GM08714 (cell line): ENCODE data around the gene HPS1.

Experiments
- H3K4me3 ChIP-seq: fragments of 200-500 bp; sonication (Bioruptor generic); 2 replicates; pipeline ENCODE4 v1.5.1; 2014; ENCODE audit warnings: mild to moderate bottlenecking, low read length, inconsistent platforms
- ZNF274 ChIP-seq: IDR thresholded peaks from 2 replicates; pipeline ENCODE4 v1.6.1; 2012; ENCODE audit warnings: mild to moderate bottlenecking, low read depth, low read length

Gene HPS1

DNA sequence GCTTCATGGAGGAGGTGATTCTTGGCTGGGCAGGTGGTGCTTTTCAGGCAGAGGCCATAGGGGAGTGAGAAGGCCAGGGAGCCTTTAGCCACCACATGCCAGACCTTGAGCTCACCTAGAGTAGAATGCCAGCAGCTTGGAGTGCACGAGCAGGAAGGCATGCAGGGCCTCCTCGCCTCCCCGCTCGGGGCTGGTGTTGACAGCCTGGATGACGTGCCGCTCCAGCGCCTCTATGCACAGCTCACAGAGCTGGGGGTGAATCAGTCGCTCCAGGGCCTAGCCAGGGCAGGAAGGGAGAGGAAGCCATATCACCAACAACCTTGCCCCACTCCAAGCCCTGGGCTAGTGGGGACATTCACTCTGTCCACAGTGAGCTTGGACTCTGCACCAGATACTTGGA lies 15.7 kb downstream of the HPS1 start:
- H3K4me3 ChIP-seq, result no peak overlapping the region
- no peak for TF ChIP-seq ZNF274

DNA sequence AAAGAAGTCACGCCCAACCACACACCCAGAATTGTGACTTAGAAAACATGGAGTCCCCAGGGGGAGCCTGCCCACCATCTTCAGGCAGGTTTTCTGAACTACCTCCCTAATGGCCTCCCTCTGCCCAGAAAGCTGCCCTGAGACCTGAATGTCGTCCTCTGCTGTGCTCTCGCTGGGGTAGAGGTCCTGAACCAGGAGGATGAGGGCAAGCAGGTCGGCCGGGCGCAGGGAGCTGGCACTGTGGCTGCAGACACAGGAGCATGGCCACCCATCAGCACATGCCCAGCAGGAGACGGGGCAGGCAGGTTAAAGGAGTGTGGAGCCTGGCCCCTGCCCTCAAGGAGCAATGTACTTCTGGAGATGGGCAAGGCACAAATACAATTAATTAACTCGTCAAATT lies 16.3 kb downstream of the HPS1 start:
- no peak overlapping the region for H3K4me3 ChIP-seq
- no peak for TF ChIP-seq ZNF274

DNA sequence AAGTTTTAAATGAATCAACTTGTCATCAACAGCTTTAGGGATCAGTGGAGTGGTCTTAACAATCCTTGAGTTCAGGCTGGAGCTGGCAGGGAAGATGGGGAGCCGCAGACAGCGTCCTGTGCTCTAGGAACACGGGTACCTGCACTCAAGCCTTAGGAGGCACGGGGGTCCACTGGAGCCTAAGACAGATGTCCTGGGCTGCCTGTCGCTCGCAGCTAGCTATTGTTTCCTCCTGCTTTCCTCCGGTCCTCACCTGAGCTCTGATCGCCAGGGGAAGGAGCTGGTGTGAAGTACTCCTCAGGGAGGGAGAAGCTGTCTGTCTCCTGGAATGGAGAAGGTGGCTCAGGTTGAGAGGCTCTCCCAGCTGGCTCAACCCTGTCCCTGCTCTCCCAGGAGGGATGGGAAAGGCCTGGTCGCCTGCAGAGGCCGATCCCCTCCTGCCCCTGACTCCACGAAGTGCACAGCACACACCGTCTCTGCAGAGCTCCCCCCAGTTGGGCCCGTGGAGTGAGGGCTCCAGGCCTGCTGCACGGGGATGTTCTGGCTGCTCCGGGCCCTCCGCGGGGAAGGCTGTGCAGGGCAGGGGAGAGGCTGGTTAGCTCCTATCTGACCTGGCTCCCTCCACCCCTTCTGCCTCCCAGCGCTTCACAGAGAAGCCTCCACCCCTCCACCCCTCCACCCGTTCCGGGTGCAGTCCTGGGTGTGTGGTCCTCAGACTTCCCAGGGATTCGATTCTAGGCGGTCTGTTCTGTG lies 17.2 kb downstream of the HPS1 start:
- H3K4me3 ChIP-seq, result no peak overlapping the region
- TF ChIP-seq ZNF274, result no peak

DNA sequence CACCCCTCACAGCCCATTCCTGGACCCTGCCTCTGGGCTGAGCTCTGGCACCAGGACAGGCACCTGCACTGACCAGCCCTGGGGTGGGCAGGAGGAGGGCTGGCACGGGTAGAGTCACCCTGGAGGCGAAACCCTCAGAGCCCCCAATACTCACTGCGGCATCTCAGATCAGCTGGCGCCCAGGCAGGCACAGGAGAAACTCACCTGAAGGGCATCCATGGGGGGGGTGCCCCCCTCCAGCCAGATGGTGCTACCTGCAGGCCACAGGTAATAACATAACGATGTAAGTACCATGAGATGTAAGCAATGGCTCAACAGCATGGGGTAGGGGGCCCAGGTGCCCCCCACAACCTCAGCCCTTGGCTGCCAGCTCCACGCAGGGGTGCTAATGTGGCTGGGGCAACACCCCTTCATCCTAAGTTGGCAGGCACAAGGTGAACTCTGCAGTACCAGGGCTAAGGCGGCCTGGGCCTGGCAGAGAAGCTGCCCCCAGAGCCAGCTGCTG lies 19.7 kb downstream of the HPS1 start:
- no peak overlapping the region for H3K4me3 ChIP-seq
- TF ChIP-seq ZNF274, result no peak

DNA sequence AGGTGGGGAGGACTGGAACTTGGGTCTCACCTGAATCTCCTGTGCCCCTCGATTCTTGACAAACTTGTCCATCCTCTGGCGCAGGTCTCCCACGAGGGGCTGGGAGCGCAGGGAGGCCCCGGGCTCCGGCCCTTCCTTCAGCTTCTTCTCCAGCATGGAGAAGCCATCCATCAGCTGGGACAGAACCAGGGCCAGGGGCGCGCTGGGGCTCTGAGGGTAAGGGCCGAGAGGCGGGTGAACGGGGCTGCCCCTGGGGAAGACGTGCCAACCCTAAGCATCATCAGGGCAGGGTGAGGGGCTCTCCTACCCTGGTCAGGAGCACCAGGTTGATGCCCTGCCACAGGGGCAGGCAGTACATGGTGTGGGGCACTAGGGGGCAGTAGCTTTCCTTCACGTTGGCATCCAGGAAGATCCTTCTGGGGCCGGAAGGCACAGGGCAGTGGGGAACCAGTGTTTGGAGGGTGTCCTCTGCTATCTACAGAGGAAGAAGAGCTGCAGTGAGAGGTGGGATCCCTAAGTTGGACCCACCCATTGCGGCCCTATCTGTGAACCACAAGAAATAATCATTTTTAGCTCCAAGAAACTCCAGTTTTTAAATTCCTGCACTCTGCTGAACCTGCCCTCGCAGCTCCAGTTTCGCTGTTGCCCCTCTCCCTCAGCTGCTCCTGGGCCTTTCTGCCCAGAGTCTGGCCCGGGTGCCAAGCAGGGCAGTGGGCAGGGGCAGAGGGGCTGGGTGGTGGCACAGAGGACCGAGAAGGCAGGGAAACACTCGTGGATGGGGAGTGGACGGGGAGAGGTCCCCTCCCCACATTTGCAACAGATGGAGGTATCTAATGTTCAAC lies 21.0 kb downstream of the HPS1 start:
- no peak for TF ChIP-seq ZNF274
- no peak overlapping the region for H3K4me3 ChIP-seq

DNA sequence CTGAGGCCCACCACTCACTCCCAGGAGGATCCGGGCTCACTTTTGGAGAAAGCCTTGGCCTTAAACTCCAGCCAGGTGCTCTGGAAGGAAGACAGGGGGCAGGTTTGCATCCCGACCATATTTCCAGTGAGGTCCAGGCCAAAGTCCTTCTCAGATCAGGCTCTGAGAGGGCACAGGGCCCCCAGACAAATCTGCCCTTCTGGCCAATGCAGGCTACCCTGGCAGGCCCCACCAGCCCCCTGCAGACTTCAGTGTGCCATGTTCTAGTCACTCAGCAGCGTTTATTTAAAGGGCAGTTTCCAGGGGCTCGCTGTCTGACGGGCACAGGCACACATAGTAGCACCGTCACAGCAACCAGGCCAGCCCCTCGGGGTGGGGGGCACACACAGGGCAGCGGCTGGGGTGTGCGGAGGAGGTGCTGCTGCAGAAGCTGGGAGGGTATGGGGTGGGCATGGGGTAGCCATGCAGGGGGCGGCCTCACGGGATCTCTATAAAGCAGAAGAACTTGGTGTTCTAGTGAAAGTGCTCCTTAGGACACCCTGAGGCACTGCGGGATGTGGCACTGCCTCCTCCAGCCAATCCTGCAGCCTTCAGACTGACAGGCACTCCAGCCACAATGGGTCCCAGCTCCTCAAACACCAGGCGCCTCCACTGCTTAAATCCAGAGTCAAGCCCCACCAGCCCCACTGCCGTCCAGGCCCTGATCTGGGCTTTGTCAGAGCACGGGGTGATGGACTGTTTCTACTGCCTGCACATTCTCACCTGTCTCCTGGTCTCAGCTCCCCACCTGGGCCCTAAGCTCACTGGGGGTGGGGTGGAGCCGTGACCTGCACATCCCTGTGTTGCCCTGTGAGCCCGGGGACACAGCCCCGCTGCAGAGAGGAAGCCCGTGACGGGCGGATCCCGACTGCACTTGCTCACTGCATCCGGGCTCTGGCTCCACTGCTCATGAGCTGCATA lies 22.2 kb downstream of the HPS1 start:
- no peak for TF ChIP-seq ZNF274
- no peak overlapping the region for H3K4me3 ChIP-seq

DNA sequence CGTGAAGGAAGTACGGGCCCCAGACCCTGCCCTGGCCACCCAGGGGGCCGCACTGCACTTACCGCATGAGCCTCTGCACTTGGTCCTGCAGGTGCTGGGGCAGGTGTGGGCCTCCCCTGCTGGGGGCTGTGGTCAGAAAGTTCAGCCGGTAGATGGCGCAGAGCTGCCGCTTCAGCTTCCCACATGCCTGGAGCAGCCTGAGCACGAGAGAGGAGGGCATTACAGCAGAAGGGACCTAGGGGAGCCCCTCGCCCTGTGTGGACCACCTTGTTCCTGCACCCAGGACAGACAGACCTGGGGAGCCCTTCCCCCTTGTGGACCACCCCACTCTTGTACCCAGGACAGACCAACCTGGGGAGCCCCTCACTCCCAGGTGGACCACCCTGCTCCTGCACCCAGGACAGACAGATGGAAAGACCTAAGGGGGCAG lies 23.0 kb downstream of the HPS1 start:
- TF ChIP-seq ZNF274, result no peak
- H3K4me3 ChIP-seq, result no peak overlapping the region

DNA sequence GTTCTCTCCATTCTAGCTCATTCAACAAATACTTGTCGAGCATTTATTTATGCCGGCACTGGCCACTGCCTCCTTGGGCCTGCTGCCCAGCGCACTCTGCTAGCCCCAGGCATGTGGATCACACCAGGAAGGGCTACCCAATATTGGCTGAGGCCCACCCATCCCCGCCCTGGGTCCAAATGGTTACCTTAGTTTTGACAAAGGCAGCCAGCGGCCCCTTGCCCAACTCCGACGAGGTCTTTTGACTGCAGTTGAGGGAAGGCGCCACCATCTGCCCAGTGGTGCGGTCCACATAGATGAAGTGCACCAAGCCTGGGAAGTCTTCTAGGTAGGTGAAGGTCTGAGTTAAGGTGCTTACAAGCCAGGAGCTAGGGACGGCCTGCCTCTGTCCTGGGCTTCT lies 24.6 kb downstream of the HPS1 start:
- H3K4me3 ChIP-seq, result no peak overlapping the region
- TF ChIP-seq ZNF274, result no peak

DNA sequence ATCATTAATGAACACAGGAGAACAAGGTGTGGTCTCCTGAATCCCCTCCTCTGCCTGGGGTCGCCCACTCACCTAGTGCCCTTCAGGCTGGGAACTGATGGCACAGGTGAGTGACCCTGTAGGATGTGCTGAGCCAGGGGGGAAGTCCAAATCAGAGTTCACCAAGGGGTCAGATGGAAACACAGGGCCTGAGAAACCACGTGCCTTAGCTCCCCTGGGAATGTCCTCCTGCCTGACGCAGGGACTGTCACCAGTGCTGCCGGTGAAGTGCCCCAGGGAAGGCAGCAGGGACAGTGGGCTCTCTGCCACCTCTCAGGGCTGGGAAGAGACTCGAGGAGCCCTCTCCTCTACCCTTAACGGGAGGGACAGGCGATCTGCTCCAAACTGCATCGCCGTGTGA lies 25.9 kb downstream of the HPS1 start:
- TF ChIP-seq ZNF274, result no peak
- H3K4me3 ChIP-seq, result no peak overlapping the region

DNA sequence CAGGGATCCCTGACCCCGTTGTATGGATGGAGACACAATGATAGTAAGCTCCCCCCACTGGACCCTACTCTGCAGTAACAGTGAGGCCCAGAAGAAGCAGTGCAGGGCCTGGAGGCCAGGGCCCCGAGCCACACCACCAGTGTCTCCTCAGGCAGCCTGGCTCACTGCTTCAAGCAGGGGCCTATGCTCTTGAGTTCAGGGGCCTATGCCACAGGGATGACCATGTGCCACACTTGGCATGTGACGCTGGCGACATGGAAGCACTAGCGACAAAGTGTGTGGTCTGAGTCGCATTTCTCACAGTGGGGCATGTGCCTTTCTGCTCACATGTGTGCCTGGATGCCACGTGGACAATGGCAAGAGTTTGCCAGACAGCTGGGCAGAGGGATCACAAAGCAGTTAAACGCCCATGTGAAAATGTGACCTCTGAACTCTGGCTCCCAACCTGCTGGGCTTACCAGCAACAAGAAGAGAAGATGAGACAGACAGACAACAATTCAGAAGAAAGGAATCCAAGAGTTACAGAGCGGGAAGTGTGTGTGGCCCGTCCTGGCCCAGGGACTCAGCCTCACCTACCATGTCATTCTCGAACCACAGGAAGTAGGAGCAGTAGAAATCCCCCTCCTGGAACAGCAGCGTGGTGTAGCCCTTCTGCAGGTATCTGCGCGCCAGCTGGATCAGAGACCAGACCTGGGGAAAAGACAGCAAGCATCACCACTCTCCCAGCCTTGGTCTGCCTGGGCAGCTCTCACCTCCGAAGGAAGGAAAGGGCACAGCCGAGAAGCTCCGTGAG lies 27.1 kb downstream of the HPS1 start:
- no peak overlapping the region for H3K4me3 ChIP-seq
- no peak for TF ChIP-seq ZNF274

DNA sequence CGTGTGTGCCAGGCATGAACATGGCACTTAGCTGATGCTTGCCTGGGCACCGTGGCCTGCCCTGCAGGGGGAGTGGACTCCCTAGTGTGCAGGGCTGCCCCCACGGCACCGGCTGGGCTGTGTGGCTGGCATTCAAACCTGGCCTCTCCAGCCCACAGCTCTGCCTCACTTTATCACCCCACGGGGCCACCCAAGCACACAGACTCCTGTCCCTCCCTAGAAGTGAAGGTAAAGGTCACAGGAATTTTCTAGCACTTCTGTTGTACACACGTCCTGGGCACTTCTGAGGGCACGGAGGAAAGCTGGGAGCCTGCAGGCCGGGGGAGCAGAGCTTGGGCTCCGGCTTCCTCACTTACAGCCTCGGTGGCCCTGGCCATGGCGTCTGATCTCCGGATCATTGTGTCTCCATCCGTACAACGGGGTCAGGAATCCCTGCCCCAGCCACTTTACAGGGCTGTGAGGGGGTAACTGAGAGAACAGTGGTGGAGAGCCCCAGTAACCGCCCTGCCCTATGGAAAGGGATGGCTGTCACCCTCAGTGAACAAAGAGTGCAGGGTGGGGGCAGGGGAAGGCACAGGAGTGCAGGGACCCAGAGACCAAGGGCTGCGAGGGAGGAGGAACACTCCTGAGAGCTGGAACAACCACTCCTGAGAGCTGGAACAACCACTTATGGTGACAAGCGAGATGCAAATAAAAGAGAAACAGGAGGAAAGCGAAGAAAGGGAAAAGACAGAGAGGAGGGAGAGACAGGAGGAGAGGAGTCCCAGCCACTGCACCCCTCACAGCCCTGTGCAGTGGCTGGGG lies 27.9 kb downstream of the HPS1 start:
- no peak overlapping the region for H3K4me3 ChIP-seq
- no peak for TF ChIP-seq ZNF274

DNA sequence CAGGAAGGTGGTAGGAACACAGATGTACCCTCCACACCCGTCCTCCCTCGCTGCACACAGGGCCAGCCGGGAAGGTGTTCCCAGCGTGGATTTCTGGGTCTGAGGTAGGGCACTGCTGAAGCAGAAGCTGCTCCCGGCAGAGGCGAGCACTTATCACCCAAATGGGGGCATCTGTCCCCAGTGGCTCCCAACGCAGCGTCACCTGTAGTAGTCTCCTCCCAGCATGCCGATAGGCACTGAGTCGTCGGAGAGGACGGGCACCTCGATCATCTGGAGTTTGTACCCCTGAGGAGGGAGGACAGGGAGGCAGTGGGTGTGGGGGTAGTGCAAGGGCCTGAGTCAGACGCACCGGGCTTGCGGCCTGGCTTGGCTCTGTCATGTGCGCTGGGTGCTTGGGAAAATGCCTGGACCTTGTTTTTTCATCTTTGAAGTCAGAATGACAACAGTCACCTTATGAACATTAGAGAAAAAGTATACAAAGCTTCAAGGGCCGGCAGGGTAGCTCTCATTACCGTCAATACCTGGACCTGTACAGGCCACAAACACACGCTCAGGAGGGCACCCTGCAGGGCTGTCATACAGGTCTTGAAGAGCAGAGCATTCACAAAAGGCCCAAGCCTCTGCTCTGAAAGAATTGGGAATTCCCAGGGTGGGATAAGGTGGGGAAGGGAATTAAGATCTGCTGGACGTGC lies 28.6 kb downstream of the HPS1 start:
- no peak overlapping the region for H3K4me3 ChIP-seq
- TF ChIP-seq ZNF274, result no peak
